HG03045 (cell line): ENCODE data around the gene MINDY4.

Experiments used
- ATAC-seq: cut with Tn5 transposase; IDR thresholded peaks from one replicate; pipeline ENCODE4 v1.9.1; 2021; ENCODE audit warnings: mild to moderate bottlenecking, moderate library complexity; ENCODE audit not compliant: unreplicated experiment

The MINDY4 gene

DNA sequence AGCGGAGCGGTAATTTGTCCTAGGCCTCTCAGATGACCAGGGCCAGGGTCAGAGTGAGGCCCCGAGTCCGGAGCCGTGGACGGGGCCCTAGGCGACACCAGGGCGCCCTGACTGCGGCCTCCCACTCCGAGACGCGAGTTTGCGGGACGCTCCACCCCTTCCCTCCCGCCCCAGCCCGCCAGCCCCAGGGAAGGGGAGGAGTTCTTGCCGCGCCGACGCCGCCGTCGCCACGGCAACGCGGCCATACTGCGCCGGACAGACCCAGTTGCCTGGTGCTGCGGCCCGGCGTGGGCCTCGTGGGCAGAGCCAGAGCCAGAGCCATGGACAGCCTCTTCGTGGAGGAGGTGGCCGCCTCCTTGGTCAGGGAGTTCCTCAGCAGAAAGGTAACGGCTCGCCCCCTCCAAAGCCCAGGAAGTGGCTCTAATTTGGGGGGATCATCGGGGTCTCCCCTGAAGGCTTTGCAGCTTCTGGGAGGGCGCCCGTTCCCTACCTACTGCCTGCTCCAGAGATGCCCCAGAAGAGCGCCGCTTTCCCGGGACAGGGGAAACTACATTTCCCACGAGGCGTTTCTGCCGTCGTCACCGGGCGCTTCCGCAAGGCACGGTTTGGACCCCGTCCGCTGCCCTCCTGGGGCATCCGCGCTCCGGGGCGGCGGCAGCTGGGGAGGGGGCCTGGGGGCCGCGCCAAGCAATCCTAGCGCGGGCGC is at the start of gene MINDY4:
Gene MINDY4, plus strand, starts transcription at position 244 of the 706 bp plus-strand sequence. Its CDS starts 77 bp downstream, at position 321.
- peak; percentile 87 for ATAC-seq

DNA sequence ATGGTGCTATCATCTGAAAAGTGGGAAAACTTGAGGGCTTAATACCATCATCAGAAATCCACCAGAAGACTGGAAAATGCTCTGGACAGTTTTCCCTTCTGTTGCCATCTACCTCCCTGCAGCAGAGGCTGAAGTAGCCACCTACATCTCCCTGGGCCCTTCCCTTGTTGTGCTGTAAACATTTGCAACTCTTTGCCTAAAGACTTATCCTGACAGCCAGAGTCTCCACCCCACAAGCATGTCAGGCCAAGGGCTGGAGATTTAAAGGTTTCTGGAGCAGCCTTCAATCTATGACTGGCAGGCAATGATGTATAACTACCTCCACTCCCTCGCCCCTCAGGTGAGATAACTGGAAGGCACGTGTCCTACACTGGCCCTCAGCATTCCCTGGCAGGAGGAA is 49.0 kb upstream of the MINDY4 start:
- ATAC-seq = no peak

DNA sequence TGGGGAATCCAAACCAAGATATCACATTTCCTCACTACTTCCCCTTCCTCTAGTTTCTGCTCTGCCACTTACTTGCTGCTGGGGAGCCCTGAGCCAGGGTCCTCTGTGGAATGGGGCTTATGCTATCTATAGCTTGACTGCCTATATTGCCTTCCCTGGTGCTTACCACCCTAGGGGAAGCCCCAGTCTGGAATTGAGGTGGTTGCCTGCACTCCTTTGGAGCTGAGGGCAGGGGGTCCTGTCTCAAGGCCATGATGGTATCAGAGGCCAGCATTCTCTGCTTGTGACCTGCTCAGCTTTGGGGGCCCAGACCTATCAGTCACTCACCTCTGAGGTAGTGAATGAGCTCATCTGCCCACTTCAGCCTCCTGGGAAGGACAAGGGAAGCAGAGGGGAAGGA is 48.5 kb upstream of the MINDY4 start:
- no peak for ATAC-seq

DNA sequence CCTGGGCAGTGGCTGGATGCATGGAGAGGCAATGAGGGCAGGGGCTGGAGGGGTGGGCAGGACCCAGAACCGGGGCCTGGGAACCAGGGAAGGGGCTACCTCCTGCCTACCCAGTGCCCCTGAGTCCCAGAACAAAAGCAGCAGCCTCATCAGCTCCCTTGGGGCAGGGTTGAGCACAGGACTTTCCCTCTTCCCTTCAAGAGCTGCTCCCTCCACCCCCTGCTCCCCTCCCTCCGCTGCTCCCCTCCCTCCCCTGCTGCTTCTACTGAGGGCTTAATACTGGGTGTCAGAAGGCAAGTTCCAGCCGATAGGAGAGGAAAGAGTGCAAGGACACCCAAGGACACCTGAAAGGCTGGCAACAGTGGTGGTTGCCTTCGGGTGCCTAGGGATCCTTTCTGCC is 47.4 kb upstream of the MINDY4 start:
- ATAC-seq = no peak

DNA sequence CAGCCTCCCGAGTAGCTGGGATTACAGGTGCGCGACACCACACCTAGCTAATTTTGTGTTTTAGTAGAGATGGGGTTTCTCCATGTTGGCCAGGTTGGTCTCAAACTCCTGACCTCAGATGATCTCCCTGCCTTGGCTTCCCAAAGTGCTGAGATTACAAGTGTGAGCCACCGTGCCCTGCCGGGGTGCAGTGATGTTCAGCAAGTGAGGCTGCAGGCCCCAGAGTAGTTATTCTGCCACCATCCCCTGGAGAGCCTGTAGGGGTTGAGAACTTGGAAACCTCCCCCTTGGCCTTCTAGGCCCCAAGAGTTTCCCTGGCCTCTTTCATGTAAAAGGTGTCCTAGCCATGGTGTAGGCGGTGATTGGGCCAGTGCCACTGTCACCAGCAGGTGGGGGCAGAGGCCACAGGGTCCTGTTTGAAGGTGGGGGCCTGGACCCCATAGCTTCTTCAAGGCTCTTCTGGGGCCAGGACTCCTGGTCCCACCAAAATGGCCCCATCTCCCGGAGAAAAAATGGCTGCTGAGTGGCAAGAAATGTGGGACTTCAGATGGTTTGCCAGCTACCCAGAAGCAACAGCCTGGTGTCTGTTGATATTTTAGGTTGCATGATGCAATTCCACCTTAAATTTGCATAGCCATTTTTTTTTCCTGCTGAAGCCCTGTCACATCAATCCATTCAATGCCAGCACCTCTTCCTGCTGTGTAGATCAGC is 44.8 kb upstream of the MINDY4 start:
- ATAC-seq = no peak

DNA sequence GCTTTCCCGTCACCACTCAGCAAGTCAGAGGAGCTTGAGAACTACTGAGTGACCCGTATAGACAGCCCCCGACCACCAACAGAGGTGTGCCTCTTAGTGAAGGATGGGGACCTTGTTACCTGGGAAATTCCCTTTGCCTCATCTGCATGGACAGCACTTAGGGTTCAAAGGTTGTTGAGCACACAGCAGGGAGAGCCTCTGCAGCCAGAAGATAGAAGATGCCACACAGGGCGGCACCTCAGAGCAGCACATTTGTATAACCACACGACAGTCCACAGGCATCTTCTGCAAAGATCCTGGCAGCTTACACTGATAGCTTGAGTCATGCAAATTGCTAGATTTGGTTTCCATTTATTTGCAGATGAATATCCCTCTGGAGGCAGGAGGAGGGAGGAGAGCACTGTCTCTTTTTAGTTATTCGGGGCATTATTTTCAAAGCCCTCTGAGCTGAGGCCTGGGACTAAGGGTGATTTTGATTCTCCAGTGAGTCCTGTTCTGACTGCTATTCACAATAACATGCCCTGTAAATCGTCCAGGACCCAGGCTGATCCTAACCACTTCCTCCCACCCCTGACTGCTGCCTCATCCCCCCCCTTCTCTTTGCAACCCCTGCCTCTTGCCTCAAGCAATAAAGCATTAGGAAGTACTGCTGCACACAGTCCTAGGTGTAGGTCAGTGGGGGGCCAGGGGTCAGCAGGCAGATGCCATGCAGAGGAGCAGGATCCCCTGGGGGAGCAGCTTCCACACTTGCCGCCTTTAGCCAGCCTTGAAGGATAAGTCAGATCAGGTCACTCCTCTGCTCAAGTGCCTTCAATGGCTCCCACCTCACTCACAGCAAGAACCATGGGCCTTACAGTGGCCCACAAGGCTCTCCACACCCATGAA is 43.9 kb upstream of the MINDY4 start:
- ATAC-seq = no peak

DNA sequence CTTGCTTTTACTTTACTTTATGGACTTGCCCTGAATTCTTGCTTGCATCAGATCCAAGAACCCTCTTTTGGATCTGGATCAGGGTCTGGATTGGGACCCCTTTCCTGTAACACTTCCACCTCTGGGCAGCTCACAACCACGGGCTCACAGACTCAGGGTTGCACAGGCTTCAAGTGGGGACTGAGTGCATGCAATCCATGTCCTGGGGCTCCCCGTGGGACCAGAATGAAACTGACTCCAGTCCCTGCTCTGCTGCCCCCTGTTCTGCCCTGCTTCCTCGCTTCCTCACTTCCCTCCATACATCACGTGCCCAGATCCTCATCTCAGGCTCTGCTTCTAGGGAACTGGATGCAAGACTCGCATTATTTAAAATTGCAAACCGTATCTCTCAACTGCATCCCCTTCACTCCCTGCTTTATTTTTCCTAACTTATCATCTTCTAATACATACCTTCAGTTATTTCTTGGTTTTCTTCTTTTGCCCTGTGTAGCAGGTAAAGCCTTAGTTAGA is 42.6 kb upstream of the MINDY4 start:
- ATAC-seq = no peak

DNA sequence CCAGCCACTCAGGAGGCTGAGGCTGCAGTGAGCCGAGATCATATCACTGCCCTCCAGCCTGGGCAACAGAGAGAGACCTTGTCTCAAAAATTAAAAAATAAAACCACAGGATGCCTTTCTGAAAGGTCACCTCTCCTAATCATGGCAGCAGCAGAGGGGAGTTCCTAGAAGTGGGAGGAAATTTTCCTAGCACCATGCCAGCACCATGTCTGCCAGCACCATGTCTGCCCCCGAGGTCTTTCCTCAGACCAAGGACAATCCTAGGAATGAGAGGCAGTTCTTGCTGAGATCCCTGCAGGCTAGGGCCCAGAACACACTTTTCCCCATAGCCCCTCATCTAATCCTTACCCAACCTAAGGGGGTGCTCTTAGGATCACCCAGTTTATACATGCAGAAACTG is 41.6 kb upstream of the MINDY4 start:
- no peak for ATAC-seq

DNA sequence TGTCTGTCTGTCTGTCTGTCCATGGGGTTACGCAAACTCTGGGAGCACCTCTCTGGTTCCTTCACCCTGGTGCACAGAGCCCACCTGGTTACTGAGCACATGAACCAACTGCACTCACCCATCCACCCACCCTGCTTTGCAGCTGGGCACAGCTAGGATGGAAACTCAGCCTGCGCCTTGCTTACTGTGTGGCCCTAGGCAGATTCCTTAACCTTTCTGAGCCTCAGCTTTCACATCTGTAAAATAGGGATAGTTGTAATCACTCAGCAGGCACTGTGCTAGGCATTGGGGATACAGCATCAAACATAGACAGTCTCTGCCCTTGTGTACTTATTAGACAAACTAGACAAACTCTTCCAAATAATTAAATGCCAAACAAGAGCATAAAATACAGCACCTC is 41.1 kb upstream of the MINDY4 start:
- no peak for ATAC-seq

DNA sequence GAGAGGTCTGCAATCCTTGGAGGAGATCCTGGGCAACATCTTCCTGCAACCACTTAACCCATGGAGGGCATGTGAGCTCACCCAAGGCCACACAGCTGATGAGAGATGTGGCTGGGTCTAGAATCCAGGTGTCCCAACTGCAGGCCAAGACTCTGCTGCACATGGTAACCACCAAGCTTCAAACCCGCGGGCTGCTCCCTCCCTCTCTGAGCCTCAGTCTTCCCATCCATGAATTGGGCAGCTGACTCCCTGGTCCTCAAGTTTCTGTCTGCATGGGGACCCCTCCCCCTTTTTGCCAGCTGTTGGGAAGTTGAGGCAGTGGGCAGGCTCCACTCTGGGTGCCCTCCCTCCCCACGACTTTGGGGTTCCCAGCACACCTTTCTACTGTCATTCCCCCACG is 40.2 kb upstream of the MINDY4 start:
- ATAC-seq = no peak

DNA sequence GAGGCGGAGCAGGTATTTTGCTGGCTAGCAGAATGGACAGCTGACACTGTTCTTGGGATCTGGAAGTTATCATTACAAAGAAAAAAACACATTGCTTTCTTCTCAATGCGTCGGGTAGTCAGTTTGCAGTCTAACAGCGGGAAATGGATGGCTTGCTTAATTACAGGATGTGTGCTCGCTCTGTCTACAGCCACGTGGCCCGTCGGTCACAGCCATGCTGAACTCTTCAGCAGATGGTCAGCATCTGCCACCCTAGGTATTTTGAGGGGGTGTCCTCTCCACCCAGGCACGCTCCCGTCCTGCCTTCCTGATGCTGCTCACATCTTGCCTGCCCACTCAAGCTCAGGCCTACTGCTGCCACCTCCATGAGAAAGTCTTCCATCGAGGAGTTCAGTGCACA is 39.6 kb upstream of the MINDY4 start:
- no peak for ATAC-seq

DNA sequence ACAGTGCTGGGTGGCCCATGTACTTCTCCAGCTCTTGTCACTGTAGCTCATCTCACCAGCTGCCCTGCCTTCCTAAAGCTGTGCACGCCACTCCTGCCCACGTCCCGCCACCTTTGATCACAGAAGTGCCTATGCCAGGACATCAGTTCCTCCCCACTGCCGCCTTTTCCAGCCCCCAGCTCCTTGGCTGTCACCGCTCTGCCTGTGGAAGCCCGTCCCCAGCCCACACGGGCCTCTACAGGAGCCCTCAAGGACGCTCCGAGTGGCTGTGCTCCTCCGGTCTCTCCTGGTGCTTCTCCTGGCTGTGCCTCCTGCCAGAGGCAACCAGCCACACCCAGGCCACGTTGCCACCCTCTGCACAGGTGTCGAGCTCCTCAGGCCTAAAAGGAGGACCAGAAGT is 38.6 kb upstream of the MINDY4 start:
- no peak for ATAC-seq

DNA sequence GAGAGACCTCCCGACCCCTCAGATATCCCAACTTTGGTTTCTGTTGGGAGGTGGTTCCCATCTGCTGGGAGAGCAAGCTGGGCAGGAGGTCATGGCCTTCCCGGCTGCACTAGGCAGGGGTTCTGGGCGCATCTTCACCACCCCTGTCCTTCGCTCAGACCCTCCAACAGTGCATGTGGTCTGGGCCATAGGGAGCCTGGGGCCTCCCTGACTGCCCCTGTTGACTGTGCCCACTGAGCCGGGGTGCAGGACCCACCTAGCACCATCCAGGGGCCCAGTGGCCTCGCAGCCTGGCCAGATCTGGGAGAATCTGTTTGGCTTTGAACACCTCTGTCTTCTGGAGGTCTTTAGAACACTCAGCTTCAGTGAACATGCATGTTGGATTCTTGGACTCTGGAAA is 38.0 kb upstream of the MINDY4 start:
- no peak for ATAC-seq

DNA sequence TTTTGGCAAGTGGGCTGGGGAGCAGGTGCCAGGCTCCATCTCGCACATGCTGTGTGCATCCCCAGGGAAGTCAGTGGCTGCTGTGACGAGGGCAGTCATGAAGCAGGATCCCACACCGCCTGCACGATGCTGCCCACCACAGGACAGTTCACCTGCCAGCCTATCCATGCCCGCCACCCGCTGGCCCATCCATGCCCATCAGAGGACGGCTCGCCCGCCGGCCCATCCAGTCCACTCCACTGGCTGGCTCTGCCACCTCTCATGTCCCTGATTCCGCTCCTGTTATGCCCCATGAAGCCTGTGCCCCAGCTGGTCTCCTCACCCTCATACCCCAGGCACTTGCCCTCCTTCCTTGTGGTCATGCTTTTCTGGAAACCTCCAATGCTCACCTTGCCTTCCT is 37.5 kb upstream of the MINDY4 start:
- no peak for ATAC-seq

DNA sequence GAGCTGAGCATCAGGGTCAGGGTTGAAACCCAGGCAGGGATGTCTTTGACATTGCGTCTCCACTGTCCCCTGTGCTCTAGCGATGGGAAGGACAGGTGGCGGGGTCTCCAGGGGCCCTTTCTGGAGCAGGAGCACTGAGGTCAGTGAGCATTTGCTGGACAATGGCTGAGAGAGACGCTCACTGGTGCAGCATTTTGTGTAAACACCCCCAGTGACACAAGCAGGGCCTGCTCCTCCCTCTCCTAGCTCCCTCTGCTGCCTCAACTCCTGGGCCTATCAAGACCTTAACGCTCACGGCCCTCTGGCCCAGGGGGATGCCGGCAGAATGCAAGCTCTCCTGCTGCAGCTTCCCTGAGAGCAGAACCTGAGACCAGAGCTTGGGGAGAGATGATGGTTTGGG is 36.7 kb upstream of the MINDY4 start:
- no peak for ATAC-seq

DNA sequence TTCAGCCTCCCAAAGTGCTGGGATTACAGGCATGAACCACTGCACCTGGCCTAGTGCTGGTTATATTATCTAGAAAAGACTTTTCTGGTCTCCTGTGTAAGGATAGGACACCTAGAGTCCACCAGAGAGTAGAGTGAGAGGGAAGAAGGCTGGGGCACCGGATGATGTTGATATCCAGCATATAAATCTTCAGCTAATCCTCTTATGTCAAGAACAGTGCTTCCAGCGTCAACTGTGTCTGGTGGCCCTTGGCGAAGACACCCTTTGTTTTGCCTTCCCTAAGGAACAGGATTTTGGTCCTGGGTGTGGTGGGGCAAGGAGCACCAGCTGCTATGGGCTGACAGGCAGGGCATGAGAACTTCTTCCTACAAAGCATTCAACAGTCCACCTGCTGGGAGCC is 35.6 kb upstream of the MINDY4 start:
- ATAC-seq = no peak

DNA sequence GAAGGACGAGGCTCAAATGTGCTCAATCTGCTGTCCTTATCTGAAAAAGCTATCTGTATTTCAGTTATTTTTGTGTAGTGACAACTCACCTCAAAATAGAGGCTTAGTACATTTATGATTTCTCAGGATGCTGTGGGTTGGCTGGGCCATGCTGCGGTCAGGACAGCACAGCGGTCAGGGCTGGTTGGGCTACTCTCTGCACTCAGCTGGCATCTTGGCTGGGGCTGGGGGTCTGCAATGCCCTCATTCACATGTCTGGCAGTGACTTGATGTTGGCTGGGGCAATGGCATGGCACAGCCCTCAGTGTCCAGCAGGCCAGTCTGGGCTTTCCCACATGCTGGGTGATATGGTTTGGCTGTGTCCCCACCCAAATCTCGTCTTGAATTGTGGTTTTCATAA is 34.9 kb upstream of the MINDY4 start:
- no peak for ATAC-seq

DNA sequence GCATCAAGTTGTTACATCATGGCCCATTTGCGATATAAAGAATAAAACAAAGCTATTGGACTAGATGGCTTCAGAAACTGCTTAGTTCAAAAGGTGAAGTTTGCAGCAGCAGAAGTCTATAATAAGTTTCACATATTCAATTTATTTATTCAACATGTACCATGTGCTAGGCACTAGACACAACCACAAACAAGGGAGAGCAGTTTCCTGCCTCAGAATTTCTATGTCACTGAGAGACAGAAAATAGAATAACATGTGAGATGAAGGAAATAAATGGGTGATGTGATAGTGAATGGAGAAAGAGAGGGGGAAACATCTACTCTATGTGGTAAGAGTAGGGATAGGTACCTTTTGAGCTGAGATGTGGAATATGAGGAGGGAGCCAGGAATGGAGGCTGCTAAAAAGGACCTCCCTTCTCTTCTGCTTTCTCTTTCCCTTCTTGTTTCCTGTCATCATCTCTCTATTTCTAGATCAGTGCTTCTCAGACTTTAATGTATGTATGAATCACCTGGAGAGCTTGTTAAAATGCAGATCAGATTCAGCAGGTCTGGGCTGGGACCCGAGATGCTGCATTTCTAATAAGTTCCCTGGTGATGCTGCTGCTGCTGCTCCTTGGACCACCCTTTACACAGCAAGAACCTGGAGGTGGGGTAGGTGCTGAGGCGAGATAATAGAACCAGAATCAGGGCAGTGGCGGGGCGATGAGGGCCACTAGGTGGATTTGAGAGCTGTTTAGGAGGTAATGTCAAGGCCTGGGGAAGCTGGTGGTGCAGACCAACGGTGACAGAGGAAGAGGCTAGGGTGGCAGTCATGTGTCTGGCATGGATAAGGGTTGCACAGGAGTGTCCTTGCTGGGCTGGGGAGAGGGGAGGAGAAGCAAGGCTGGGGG is 32.9 kb upstream of the MINDY4 start:
- no peak for ATAC-seq

DNA sequence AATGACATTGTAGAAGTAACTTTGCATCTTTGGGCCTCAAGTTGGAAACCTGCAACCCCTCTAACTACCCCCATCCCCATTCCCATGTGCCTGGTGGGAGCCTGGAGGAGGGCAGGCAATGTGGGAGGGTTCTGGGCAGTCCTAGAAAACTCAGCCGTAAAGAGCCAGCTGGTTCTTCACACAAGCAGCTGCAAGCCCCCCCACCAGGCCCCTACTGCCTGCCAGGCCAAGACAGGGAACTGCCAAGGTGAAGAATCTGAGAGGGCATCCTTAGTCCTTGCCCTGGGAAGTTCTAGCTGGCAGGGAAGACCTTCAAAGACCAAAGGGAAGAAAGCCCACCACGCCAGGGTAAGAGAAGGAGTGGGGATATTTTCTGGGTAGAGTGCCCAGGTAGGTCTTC is 31.5 kb upstream of the MINDY4 start:
- ATAC-seq = no peak

DNA sequence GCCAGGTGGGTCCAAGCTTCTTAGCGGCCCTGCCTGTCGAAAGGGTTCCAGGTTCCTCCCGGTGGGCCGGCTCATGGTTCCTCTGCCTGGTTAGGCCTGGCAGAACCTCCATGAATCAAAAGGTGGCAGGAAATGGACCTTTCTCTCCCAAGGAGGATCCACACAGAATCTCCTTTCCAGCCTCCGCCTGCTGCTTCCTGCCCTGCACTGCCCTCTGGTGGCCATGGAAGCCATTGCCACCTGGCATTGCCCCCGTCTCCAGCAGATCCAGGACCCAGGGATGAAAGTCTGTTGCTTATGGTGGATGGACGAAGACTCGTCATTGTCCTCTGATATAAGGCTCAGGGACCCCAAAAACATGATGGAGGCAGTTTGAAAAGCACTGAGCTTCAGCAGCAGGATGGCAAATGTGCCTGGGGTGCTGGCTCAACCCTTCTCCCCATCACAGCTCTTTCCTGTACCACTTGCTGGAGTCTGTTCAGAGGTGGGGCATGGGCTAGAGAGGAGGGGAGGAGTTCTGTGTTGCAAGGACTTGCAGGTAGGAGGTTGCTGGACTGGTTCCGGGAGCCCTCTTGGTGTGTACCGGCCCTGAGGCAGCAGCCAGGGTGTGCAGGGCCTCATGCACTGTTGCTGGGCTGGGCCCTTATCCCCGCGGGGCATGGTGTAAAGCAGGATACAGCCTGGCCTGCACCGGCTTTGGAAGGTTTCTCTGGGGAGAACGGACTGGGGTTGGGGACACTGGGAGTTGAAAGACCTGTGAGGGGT is 30.6 kb upstream of the MINDY4 start:
- no peak for ATAC-seq
